Hepatocyte (in vitro differentiated cells): ENCODE results near the gene CLCN7.

ENCODE experiments used
- EZH2 ChIP-seq: fragments of 200-600 bp; sonication (generic); IDR thresholded peaks from 2 replicates; pipeline ENCODE4 v1.6.1; 2016; ENCODE audit warnings: antibody characterized with exemption, mild to moderate bottlenecking, borderline replicate concordance
- EZH2phosphoT487 ChIP-seq: fragments of 200-600 bp; sonication (generic); IDR thresholded peaks from one replicate; pipeline ENCODE4 v1.6.1; 2018; ENCODE audit warnings: antibody characterized with exemption, mild to moderate bottlenecking, low read depth, moderate library complexity; ENCODE audit not compliant: unreplicated experiment, severe bottlenecking
- TF ChIP-seq, protein P1 (sequence below): fragments of 200-600 bp; sonication (generic); IDR thresholded peaks from 2 replicates; pipeline ENCODE4 v1.5.1; 2016; ENCODE audit warnings: antibody characterized with exemption, mild to moderate bottlenecking; ENCODE audit not compliant: poor library complexity

DNA sequence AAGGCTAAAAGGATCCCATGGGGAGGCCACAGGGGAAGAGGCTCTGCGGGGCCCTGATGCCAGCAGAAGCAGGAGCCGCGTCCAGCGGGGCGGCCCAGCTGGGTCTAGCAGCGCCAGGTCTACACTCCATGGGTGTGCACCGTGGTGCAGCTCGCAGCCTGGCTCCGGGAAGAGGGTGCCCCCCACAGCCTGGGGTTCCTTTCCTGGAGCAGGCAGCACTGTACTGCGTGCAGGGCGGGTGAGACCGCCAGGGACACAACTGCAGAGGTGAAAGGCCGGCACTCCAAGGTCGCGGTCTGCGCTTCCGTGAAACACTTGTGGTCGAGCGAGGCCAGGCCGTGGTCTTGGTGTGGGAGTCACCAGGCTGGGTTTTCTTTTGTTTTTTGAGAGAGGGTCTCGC is 24.0 kb downstream of the CLCN7 start:
- TF ChIP-seq, protein P1, sequence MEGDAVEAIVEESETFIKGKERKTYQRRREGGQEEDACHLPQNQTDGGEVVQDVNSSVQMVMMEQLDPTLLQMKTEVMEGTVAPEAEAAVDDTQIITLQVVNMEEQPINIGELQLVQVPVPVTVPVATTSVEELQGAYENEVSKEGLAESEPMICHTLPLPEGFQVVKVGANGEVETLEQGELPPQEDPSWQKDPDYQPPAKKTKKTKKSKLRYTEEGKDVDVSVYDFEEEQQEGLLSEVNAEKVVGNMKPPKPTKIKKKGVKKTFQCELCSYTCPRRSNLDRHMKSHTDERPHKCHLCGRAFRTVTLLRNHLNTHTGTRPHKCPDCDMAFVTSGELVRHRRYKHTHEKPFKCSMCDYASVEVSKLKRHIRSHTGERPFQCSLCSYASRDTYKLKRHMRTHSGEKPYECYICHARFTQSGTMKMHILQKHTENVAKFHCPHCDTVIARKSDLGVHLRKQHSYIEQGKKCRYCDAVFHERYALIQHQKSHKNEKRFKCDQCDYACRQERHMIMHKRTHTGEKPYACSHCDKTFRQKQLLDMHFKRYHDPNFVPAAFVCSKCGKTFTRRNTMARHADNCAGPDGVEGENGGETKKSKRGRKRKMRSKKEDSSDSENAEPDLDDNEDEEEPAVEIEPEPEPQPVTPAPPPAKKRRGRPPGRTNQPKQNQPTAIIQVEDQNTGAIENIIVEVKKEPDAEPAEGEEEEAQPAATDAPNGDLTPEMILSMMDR, result no peak
- TF ChIP-seq EZH2 (no peak), EZH2phosphoT487 (no peak)
